ENCODE data around the gene SDHA.
"Not testable (repeated sequence)": the region's sequence is repeated elsewhere in the genome, so short reads cannot be mapped to it uniquely, and the experiment has no call there.

SDHA gene

GRCh38 chr5:186091-187041 lies 31.8 kb upstream of the SDHA start:
- DNase-seq = no peak

DNA sequence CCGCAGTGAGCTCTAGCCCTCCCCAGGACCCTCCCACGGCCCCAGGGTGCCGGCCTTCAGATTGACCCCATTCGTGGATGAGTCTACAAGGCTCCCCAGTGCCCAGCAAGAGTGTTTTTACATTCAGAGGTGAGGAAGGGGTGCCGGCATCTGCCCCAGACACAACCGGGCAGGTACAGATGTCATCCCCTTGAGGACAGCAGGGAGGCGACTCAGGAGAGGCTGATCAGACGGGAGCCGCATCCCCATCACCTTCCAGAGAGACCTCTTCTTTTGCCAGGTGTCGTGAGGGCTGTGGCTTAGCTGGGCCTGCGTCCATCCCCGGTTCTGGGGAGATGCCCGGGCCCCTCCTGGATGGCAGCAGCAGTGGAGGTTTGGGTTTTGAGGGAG lies 31.1 kb upstream of the SDHA start:
- DNase-seq = no peak

DNA sequence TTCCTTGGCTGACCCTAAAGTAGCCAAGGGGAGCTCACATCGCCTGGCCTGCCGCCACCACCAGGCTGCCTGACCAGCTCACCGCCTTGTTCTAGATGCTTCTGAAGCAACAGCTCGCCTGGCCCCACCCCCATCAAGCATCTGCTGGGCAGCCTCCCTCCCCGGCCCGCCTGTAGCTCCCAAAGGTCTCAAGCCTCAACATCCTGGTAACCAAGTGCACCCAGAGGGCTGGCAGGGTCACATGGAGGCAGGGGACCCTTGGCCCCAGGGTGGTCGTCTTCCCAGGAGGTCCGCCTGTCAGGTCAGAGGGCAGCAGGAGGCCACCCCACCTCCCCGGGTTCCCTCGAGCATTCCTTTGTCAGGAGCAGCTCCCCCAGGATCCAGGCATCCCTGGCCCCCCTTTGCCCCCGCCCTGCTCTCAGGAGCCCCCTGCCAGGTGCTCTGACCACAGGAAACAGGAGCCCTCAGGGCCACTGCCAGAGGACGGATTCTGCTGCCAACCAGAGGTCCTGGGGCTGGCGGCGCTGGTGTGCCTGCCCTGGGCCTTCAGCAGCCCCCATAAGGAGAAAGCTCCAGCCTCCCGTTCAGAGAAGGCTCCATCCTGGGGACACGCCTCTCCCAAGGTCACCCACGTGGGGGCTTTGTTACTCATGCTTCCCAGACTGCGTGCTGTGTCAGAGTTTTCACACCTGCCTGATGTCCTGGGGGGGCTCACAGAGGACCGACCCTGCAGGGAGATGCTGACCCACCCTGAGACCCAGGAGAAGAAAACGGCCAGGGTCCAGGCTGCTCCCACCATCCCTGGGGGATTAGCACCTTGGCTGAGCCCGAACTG lies 30.3 kb upstream of the SDHA start:
- DNase-seq = no peak

GRCh38 chr5:188488-189481 lies 29.3 kb upstream of the SDHA start:
- peak; percentile 88 for DNase-seq

GRCh38 chr5:189486-189885 lies 28.6 kb upstream of the SDHA start:
- DNase-seq = no peak

DNA sequence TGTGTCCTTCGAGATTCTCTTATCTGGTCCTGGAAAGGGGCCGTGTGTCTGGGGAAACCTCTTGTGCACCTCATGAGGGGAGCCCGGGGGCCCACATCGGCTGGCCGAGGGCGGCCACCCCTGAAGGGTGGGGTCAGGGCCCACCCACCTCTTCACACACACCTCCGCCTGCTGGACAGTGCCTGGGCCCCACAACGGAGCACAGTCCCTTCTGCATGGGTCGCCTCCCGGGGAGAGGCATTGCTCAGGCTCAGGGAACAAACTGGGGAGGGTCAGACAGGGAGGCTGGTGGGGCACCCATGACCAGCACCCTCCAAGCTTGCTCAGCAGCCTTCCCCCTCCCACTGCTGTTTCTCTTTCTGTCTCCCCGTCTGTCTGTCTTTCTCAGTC lies 28.1 kb upstream of the SDHA start:
- no peak for DNase-seq

GRCh38 chr5:190366-191035 lies 27.6 kb upstream of the SDHA start:
- DNase-seq = no peak

GRCh38 chr5:191036-191948 lies 26.8 kb upstream of the SDHA start, which contains the start of gene LRRC14B:
Gene LRRC14B (plus strand): TSS chr5:191495. CDS start chr5:191539, 44 bp downstream.
- peak; percentile 43 for DNase-seq

GRCh38 chr5:191949-192690 lies 26.0 kb upstream of the SDHA start:
- DNase-seq = no peak

- no peak for DNase-seq
These were observed 25.5 kb upstream of the SDHA start for GRCh38 chr5:192691-192969.

- DNase-seq = no peak
These were observed 24.9 kb upstream of the SDHA start for GRCh38 chr5:192970-193831.

DNA sequence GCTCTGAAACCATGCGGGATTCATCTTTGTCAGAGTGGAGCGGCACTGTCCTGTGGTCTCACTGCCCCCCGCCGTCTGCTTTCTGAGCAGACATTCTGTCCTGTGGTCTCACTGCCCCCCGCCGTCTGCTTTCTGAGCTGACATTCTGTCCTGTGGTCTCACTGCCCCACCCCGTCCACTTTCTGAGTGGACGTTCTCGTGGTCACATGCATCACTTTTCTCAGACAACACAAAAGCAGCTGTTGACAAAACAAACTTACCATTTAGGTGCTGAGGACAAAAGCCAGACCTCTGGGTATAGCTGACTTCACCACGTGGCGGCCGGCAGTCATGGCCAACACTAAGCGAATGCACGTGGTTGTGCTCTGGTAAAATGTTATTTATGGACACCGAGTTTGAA lies 24.0 kb upstream of the SDHA start:
- no peak for DNase-seq

DNA sequence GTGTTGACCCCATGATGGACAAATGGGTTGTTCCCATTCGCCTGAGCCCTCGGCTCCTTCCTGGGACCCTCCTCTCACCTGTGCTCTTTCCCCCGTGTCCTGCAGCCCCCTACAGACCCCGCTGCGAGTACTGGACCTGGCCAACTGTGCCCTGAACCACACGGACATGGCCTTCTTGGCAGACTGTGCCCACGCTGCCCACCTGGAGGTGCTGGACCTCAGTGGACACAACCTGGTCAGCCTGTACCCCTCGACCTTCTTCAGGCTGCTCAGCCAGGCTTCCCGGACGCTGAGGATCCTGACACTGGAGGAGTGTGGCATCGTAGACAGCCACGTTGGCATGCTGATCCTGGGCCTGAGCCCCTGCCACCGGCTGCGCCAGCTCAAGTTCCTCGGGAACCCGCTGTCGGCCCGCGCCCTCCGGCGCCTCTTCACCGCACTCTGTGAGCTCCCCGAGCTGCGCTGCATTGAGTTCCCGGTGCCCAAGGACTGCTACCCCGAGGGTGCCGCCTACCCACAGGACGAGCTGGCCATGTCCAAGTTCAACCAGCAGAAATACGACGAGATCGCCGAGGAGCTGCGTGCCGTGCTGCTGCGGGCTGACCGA lies 23.4 kb upstream of the SDHA start:
- no peak for DNase-seq

- DNase-seq = no peak
These were observed 22.5 kb upstream of the SDHA start for GRCh38 chr5:195401-196160.

DNA sequence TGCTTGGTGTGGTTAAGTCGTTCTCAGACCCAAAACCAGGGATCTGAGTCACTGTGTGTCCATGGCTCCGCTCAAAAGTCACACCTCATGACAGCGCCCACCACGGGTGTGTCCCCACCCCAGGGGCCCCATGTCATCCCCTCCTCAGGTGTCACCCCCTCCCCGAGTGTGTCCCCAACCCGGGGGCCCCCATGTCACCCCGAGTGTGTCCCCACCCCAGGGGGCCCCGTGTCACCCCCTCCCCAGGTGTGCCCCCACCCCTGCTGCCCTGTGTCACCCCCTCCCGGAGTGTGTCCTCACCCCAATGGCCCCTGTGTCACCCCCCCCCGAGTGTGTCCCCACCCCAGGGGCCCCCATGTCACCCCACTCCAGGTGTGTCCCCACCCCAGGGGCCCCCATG lies 21.8 kb upstream of the SDHA start:
- no peak for DNase-seq

GRCh38 chr5:197031-197430 lies 21.1 kb upstream of the SDHA start:
- not testable (repeated sequence) for DNase-seq

DNA sequence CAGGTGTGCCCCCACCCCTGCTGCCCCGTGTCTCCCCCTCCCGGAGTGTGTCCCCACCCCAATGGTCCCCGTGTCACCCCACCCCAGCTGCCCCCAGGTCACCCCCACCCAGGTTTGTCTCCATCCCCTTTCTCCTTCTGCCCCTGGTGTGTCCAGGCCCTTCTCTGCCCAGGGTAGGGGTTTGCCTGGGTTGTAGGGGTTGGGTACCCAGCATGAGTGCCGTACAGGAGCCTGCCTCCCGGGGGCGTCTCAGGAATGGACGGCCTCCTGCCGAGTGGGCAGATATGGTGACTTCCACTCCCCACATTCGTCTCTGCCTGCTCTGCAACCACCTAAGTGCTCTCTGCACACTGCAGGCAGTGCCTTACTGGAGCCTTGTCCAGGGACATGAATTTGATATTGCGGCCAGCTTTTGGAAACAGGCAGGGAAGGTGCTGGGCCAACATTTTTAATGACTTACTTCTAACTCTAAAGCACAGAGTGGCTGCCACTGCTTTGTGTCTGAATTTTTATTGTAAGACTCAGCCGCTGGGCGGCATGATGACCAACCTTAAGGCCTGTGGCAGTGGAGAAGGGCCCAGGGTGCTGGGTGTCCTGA lies 20.1 kb upstream of the SDHA start:
- no peak for DNase-seq
